GM12878 (cell line): ENCODE data around the gene IRGQ. TPM values are rescaled to one million over a fixed set of nuclear protein-coding genes. Genes with fewer than 3 reads are reported as not detected.
A peak's percentile ranks its signal among the peaks of the same experiment; 100 is the strongest.

ENCODE experiments used
- ATAC-seq: fragments of 200-7000 bp; cut with Tn5 transposase; 3 replicates; pipeline ENCODE4 v1.9.1; 2020; ENCODE audit warnings: mild to moderate bottlenecking, moderate library complexity
- BruUV-seq: library from RNA; stranded (reverse); fragments of 400-500 nt; replicated peaks from 2 replicates; lab custom pipeline; 2021; lab: Mats Ljungman, UMichigan
- CTCF ChIA-PET: fragments of 300-600 bp; sonication (Branson Sonifier 250); formaldehyde crosslinking; extraction: SDS; loops from one replicate; lab custom pipeline; 2021; ENCODE audit warnings: inconsistent platforms; lab: Yijun Ruan, JAX
- POLR2A ChIA-PET: fragments of 350-600 bp; formaldehyde crosslinking; extraction: SDS; loops from one replicate; lab custom pipeline; 2021; ENCODE audit warnings: inconsistent platforms; lab: Charles Lee
- RAD21 ChIA-PET: fragments of 300-600 bp; sonication (Branson Sonifier 250); formaldehyde crosslinking; loops from one replicate; lab custom pipeline; 2023; ENCODE audit warnings: antibody characterized with exemption; ENCODE audit not compliant: unreplicated experiment; lab: Charles Lee
- SMC1A ChIA-PET: fragments of 300-600 bp; sonication (Branson Sonifier 250); formaldehyde crosslinking; loops from one replicate; lab custom pipeline; 2023; ENCODE audit not compliant: unreplicated experiment, uncharacterized antibody; lab: Charles Lee
- DNase-seq: peaks from one replicate; pipeline ENCODE4 v3.0.0-alpha.2; 2011; ENCODE audit warnings: low read depth, low spot score
- FAIRE-seq: peaks from 3 replicates; lab custom pipeline; 2011; peaks lifted over from hg19 to GRCh38; lab: Jason Lieb, UNC
- H2AFZ ChIP-seq: 2 replicates; pipeline ENCODE4 v1.6.0; 2011; ENCODE audit warnings: low read depth, low read length, control low read depth; ENCODE audit not compliant: control insufficient read depth
- H3K27ac ChIP-seq: 2 replicates; pipeline ENCODE4 v1.5.1; 2011; ENCODE audit warnings: control low read depth; ENCODE audit not compliant: control insufficient read depth, insufficient read depth
- H3K27me3 ChIP-seq, 2 experiments: replicated peaks in 1 of 2; 2 replicates each; pipeline versions ENCODE4 v1.6.0 to v1.6.1; 2011; ENCODE audit warnings: low read length in 1 of 2; ENCODE audit not compliant: control insufficient read depth in 2 of 2, insufficient read depth in 2 of 2
- H3K36me3 ChIP-seq, 2 experiments: 2 replicates each; pipeline ENCODE4 v1.5.1; 2011; ENCODE audit warnings: low read length in 1 of 2; ENCODE audit not compliant: control insufficient read depth in 2 of 2, insufficient read depth in 2 of 2
- H3K4me1 ChIP-seq: 2 replicates; pipeline ENCODE4 v1.6.1; 2011; ENCODE audit warnings: mild to moderate bottlenecking, low read length, moderate library complexity, mixed read lengths; ENCODE audit not compliant: control insufficient read depth, insufficient read depth
- H3K4me2 ChIP-seq: 2 replicates; pipeline ENCODE4 v1.6.0; 2011; ENCODE audit warnings: control low read depth; ENCODE audit not compliant: control insufficient read depth, insufficient read depth
- H3K4me3 ChIP-seq: fragments of 200-600 bp; sonication (generic); 2 replicates; pipeline ENCODE4 v1.5.1; 2016
- H3K79me2 ChIP-seq: 2 replicates; pipeline ENCODE4 v1.6.0; 2011; ENCODE audit warnings: low read length; ENCODE audit not compliant: control insufficient read depth, insufficient read depth
- H3K9ac ChIP-seq: 2 replicates; pipeline ENCODE4 v1.8.0; 2011; ENCODE audit warnings: low read length, control low read depth, mixed read lengths; ENCODE audit not compliant: control insufficient read depth, insufficient read depth
- H3K9me3 ChIP-seq: replicated peaks from 3 replicates; pipeline ENCODE4 v1.5.1; 2011; ENCODE audit warnings: mild to moderate bottlenecking, low read length; ENCODE audit not compliant: control insufficient read depth, insufficient read depth
- H4K20me1 ChIP-seq: 2 replicates; pipeline ENCODE4 v1.6.0; 2011; ENCODE audit not compliant: control insufficient read depth, insufficient read depth
- MTA2 ChIP-seq: fragments of 450-650 bp; IDR thresholded peaks from 2 replicates; pipeline ENCODE4 v1.6.1; 2016; ENCODE audit warnings: low read depth, mild to moderate bottlenecking, moderate library complexity
- PKNOX1 ChIP-seq: fragments of 450-650 bp; IDR thresholded peaks from 2 replicates; pipeline ENCODE4 v1.6.1; 2016; ENCODE audit warnings: mild to moderate bottlenecking
- RAD51 ChIP-seq: fragments of 450-650 bp; IDR thresholded peaks from 2 replicates; pipeline ENCODE4 v1.6.1; 2016; ENCODE audit warnings: moderate library complexity, mild to moderate bottlenecking, inconsistent platforms
- SPI1 ChIP-seq: IDR thresholded peaks from 2 replicates; pipeline ENCODE4 v1.6.1; 2011; ENCODE audit warnings: low read depth, mild to moderate bottlenecking, low read length, moderate library complexity, borderline replicate concordance; ENCODE audit not compliant: insufficient read depth
- TARDBP ChIP-seq: IDR thresholded peaks from 2 replicates; pipeline ENCODE4 v1.6.1; 2016; ENCODE audit warnings: borderline replicate concordance
- WGBS: methylation state at CpG from one replicate; pipeline ENCODE4 v1.1.6; 2016; ENCODE audit warnings: low lambda C conversion rate; ENCODE audit not compliant: insufficient replicate concordance, insufficient coverage; ENCODE audit errors: missing lambda C conversion rate; 5-methylcytosine and 5-hydroxymethylcytosine counted together
- in situ Hi-C: fragments of 300-500 bp; cut with MboI; formaldehyde crosslinking; loops from 9 replicates; pipeline ENCODE4 v1.14.3; 2018; ENCODE audit warnings: mixed read lengths
- intact Hi-C: fragments of 100-400 bp; cut with micrococcal nuclease; formaldehyde crosslinking; loops from one replicate; pipeline ENCODE4 v1.14.2; 2022; ENCODE audit not compliant: unreplicated experiment
- polyA plus RNA-seq, 11 experiments: library from polyadenylated mRNA; depleted of rRNA in 4 of 11; unstranded in 6 of 11; stranded (reverse) in 5 of 11; fragments of >200 nt; fragmentation: Nextera tagmentation in 4 of 11; fragmentation: Illumina TruSeq in 1 of 11; extraction: Ambion mirVana in 4 of 11; extraction: Trizol in 1 of 11; gene quantifications; 1 replicate in 1 of 11; 2 replicates in 10 of 11; pipeline versions ENCODE4 v1.2.1 to v1.2.3, GENCODE V29; 2011 to 2016; ENCODE audit warnings: inconsistent platforms in 2 of 11, missing spikeins in 2 of 11, low read depth in 1 of 11
- total RNA-seq, 4 experiments: library from RNA; depleted of rRNA in 3 of 4; stranded (reverse); fragments of >200 nt in 3 of 4; fragmentation: Illumina TruSeq in 1 of 4; extraction: Trizol in 1 of 4; gene quantifications; 2 replicates each; pipeline versions ENCODE4 v1.2.1 to v1.2.3, GENCODE V29; 2013 to 2021

The IRGQ gene
- total and polyA plus RNA-seq, 10 of the 15 experiments (the other 5 are each of a cell fraction or from before 2014, with no cell fraction given), result 3.3 to 20.8 (median 9.0) TPM

GRCh38 chr19:43584484-43584883, 11.4 kb downstream of the IRGQ start:
- ATAC-seq (peak; percentile 75), FAIRE-seq (no peak), DNase-seq (no peak)
- no peak overlapping the region for H3K27ac ChIP-seq
- no peaks in the 10 kb centered on the region for H3K79me2 ChIP-seq
- no peak overlapping the region; the same call in 1 of the 2 replicates for H3K9ac ChIP-seq
- TF ChIP-seq PKNOX1, result 0 out of 2 replicates have a peak, but pooled peaks have one; percentile 15
- 0 out of 2 replicates have a peak, but pooled peaks have one; percentile 12 for TF ChIP-seq RAD51
- 0 out of 2 replicates have a peak, but pooled peaks have one; percentile 35 for TF ChIP-seq MTA2
- no peak for TF ChIP-seq SPI1
- no peak for TF ChIP-seq TARDBP
- H3K9me3 ChIP-seq, result no peaks in the 10 kb centered on the region
- POLR2A ChIA-PET, result interaction anchor here (0.8 to 1.3 kb wide), 5 partner anchors 8 to 146 kb away, joined by 3 read pairs; no protein-coding TSS in a partner anchor
- no peaks in the 10 kb centered on the region; a peak in 1 of 4 replicates for H3K36me3 ChIP-seq
- no peak overlapping the region for H2AFZ ChIP-seq
- in situ Hi-C loops (no loop called here), intact Hi-C loops (no loop called here)
- H3K27me3 ChIP-seq, result no peaks in the 10 kb centered on the region
- RAD21 ChIA-PET, result interaction anchor here (2.0 to 3.3 kb wide), 2 partner anchors 11 to 30 kb away, joined by 10 to 18 read pairs; partner anchors contain the start of genes IRGQ and ZNF576
- H3K4me3 ChIP-seq, result no peak overlapping the region
- no peaks in the 10 kb centered on the region for H4K20me1 ChIP-seq
- no TSS peak for BruUV-seq
- WGBS, result 100% methylated on average over 1 of the region's 1 CpG
- SMC1A ChIA-PET, result interaction anchor here (0.8 to 3.2 kb wide), 3 partner anchors 10 to 53 kb away, joined by 3 to 15 read pairs (median 14); no protein-coding TSS in a partner anchor
- CTCF ChIA-PET, result interaction anchor here (0.9 to 4.7 kb wide), 6 partner anchors 10 to 197 kb away, joined by 3 to 52 read pairs (median 6); partner anchors contain the start of genes IRGQ and ZNF576
- no peak overlapping the region; the same call in 1 of the 2 replicates for H3K4me2 ChIP-seq
- H3K4me1 ChIP-seq, result peaks cover 5% of the 10 kb centered on the region
